GM18520 (cell line): ENCODE measurements around the gene PFN2.
"Not testable (repeated sequence)": the region's sequence is repeated elsewhere in the genome, so short reads cannot be mapped to it uniquely, and the experiment has no call there.

ENCODE experiments used
- ATAC-seq: cut with Tn5 transposase; IDR thresholded peaks from one replicate; pipeline ENCODE4 v1.9.1; 2021; ENCODE audit not compliant: unreplicated experiment

The PFN2 gene

GRCh38 chr3:149970716-149971402 is at the start of gene PFN2:
TSS of gene PFN2 (minus strand) at chr3:149970895. CDS start at chr3:149970856, 39 bp downstream.
- ATAC-seq = no peak

DNA sequence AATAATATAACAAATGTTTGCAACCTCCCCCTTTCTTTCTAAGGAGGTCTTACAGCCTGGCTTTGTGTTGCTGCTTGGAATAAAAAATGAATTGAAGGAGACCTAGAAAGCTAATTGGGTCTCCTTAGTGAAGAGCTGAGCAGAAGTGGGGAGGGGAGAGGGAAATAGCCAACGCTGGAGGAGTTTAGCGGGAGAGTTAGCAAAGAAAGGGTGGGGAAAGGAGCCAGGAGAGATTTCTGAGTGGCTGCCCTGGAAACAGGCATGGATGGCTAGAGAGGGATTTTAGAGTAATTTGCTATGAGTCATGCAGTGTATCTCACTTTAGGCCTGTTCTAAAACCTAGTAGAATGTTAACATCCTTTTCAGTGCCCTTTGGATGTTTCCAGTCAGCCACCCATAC is 45.2 kb upstream of the PFN2 start:
- no peak for ATAC-seq

GRCh38 chr3:150014782-150015181 is 44.1 kb upstream of the PFN2 start:
- ATAC-seq = no peak

DNA sequence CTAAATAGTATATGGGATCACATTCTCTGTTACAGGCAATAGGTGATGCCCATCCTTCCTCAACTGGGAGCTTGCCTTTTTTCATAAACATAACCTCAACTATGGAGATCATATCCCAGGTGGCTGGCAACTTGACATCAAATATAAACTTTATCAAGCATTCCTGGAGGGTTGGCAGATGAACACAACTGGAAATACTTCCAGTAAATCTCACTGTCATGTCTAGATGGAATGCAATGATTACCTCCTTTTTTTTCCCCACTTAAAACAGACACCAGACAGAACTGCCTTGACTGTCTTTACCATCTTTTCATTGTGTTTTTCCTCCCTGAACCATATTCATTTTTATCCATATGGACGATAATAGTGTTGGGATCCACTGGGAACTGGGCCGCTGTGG is 43.1 kb upstream of the PFN2 start:
- no peak for ATAC-seq

- ATAC-seq = no peak
Measured at GRCh38 chr3:150006794-150007193, 36.1 kb upstream of the PFN2 start.

DNA sequence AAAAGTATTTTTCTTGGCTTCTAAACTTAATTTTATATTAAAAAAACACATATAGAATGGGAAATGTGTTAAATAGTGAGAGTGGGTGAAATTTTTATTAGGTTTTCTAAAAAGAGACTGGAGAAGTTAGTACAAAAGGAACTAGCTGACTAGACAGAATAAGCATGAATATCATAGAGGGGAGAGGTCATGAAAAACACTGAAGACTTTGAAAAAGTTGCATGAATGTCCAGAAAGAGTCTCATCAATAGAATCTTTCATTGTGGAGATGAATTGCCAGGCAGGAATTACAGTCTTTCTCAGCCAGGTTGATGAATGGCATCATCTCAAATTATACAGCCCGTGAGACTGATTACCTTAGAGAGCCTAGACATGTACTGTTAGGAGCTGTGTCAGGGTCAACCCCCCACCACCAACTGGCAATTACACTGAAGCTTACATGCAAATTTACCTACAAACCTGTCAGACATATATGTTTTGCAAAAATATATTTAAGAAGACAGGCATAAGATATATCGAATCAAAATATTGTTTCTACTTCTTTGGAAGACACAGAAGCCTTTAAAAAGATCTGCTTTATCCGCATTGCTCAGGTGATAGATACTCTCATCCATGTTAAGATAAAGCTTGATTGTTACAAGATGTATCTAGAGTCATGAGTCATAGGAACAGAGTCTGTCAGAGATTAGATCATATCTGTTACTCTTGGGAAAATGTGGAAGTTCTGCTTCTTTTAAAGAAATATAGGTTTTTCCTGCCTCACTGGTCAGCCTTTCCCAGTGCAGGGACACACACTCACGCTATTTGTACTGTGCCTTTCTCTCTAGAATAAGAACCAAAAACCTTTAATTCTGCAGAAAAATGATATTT is 34.8 kb upstream of the PFN2 start:
- ATAC-seq = no peak

- no peak for ATAC-seq
Measured at GRCh38 chr3:150000641-150001040, 29.9 kb upstream of the PFN2 start.

DNA sequence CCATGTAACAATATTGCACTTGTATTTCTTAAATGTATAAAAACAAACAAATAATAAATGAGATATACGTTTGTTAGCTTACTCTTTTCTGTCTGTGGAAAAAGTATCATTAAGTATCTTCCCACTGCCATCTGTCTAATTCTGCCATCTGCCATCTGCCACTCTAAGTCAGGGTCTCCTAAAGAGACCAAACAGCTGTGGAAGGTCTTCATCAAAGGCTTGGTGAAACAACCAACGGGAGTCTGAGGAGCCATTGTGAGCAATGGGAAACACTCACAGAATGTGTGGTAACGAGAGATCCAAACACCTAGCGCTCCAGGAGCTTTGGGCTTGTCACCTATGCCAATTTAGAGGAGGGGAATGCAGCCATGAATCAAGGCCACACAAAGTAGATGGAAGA is 28.7 kb upstream of the PFN2 start:
- ATAC-seq = no peak

GRCh38 chr3:149998946-149999345 is 28.3 kb upstream of the PFN2 start:
- no peak for ATAC-seq

DNA sequence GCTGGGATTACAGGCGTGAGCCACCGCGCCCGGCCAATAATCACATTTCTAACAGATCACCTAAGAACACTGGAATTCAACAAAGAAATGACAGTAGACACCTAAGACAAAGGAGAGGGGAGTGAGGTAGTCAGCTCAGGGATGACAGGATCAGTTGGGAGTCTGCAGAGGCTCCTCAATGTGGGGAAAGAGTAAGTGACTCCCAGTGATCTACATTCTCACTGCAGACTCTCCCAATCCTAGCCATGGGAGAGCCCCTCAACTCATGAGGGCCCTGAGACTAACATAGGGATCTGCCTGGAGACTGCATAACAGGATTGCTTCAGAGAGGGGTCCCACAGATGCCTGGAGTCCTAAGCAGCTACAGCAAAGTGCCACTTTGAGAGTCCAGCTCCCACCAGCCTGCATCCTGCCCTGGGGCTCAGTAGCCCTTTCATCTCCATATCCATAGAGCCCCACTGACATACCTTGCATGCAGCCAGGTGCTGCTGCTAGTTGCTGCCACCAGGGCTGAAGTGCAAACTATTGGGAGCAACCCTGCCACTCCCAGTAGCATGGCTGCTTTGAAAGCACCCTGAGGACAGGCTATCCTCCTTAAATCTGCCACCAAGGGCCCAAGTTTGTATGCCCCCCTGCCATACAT is 21.8 kb upstream of the PFN2 start:
- no peak for ATAC-seq

DNA sequence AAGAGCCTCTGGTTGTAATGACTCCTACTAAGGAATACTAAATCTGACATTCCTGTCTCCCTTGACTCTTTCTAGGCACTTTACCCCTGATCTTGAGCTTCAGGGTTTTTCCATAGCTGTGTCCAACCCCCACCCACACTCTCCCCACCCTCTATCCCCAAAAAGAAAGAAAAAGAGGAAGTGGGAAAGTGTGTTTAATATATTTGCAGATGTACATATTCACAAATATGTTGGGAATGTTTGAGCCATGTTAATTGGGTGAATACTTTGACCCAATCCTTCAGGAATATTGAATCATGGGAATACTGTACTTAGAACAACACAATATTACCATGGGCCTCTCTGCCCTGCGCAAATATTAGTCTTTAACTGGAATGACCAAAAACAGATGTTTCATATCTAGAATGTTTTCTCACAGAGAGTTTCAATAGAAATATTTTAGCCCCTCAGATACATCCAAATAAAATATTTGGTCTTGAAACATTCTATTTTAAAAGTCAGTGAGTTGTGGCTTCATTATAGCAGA is 19.8 kb upstream of the PFN2 start:
- no peak for ATAC-seq

- ATAC-seq = no peak
Measured at GRCh38 chr3:149989307-149989706, 18.6 kb upstream of the PFN2 start.

DNA sequence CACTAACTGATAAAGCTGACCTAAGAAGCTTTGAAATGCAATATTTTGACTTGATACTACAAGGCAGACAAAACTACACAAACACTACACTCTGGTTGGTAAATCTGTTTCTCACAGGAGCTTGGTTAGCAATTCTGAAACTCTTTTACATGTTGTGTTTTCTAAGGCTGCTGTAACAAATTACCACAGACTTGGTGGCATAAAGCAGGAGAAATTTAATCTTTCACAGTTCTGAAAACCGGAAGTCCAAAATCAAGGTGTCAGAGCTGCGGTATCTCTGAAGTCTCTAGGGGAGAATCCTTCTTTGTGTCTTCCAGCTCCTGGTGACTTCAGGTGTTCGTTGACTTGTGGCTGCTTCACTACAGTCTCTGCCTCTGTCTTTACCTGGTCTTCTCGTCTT is 12.9 kb upstream of the PFN2 start:
- ATAC-seq = no peak

DNA sequence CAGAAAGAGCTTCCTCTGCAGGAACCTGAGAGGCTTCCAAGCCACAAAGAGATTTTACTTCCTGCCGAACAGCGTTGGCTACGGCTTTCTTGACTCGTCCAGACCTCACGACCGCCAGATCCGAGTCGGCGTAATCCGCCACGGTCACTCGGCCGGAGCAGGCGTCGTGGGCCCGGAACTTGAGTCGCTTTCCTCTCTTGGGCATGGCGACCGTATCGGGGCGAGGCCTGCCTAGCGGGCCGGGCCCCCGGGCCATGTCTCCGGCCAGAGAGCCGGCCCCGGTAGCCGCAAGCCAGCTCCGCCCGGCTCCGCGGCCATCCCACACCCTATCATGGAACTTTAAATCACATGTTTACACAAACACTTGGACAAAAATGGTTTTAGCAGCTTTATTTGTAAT is 12.4 kb upstream of the PFN2 start:
- not testable (repeated sequence) for ATAC-seq

DNA sequence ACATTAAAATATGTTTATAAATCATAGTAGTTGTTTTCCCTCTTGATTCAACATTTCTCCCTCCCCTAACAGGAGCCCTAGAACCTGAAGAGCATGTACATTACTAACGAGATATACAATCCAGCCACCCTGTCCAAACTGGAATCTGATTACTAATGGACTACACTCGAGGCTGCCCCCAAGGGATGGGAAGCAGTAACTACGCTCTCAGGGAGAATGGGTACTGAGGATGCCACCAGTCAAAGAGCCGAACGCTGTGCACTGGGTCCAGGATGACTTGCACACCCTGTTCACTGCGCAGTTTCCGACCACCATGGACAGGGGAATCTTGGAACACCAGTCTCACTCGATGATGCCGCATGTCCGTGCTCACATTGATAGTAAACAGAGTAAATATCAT is 11.3 kb upstream of the PFN2 start:
- ATAC-seq = not testable (repeated sequence)

DNA sequence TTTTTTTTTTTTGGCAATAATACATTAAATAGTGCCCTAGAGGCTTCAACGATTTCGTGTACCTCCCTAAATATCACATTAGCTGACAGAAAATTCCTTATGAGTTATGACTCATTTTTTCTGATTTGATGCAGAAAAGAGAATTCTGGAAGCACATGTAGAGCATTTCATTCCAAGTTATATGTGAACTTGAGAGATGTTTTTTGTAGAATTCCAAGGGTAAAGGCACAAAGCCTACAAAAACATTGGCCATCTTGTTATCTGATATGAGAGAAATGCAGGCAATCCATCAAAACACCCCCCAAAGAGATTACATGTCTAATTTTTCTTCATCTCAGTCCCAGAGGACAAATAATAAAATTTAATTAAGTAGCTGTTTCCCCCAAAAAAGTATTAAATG is 6.7 kb upstream of the PFN2 start:
- ATAC-seq = no peak

DNA sequence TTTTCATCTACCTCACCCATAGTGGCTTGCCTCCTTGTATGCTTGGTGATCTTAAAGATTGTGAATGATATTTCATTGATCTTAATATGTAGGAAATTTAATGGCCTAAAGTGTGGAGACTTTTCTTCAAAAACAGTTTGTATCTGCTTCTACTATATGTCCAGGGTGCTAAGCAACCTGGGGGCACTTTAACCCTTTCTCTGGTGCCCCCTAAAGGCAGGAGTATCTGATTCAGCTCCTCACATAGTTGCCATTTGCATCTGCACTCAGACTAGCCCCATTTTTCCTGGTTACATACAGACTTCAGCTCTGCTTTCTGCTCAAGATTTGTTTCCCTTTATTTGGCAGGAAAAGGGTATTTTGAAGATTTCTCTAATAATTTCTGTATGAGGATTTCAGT is 5.2 kb upstream of the PFN2 start:
- ATAC-seq = no peak

- no peak for ATAC-seq
Measured at GRCh38 chr3:149971403-149972075, 844 bp upstream of the PFN2 start.

GRCh38 chr3:149969940-149970715 is 567 bp downstream of the PFN2 start:
- ATAC-seq = no peak
